NOMO-1 treated with DMSO at 0.1 percent for 48 hours (cell line): ENCODE measurements around the gene DLG5.

Source experiments
- DNase-seq: peaks from one replicate; lab custom pipeline; 2025; ENCODE audit not compliant: unreplicated experiment; lab: John Stamatoyannopoulos, UW

Gene DLG5

DNA sequence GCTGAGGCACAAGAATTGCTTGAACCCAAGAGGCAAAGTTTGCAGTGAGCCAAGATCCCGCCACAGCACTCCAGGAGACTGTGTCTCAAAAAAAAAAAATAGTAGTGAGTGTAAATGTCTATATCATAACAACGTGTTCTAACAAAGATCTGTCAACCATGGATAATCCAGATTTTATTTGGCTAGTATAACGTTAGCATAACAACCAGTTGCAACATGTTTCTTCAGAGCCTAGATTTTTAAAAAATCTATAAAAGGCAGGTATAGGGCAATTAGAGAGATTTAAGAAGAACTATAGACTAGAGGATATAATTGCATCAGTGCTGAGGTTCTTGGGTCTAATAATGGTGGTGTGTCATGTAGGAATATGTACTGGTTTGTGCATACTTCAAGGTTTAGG, 30.5 kb downstream of the DLG5 start:
- no peak for DNase-seq

DNA sequence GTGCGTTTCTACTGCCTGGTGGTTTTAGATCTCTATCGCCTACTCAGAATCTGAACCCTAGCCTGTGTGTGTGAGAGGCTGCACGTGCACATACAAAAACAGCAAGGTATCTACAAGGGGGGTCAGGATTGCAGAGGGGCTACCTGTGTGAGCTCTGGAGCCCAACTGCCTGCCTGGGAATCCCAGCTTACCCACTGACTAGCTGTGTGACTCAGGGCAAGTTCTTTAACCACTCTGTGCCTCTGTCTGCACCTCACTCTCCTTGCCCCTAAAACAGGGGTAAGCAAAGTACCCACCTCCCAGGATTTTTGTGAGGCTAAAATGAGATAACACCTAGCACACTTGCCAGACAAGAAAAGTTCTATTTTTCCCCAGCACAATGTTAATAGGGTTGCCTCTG, 32.5 kb downstream of the DLG5 start:
- no peak for DNase-seq

DNA sequence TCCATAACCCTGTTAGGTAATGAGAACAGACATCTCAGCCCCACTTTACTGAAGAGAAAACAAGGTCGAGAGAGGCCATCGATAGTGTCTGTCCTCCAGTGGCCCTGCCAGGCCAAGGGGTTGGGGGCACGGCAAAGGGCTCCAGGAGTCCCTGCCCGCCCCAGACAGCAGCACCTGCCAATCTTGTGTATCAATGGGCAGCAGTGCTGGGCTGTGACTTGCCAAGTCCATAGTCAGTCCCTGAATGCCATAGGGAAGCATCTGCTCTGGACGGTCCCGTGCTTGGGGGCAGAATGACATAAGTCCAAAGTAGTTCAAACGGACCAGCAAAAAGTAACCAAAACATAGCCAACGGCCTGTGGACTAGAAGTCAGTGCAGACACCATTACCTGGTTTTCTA, 33.2 kb downstream of the DLG5 start:
- no peak for DNase-seq

DNA sequence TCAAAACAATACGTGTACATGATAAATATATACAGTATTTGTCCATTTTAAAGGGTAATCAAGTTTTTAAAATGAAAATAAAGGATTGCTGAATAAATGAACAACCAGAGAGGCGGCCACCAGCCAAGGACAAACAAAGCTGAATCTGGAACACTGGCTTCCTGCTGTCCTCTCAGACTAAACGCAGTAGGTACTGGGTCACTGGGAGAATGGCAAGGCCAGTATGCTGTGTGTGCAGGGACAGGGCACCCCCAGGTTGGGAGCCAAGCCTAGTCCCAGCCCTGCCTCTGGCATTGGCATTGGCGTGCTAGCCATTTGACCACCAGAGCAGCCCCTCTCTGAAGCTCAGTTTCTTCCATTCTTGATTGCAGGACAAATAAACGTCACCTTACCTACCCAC, 33.8 kb downstream of the DLG5 start:
- DNase-seq: no peak

DNA sequence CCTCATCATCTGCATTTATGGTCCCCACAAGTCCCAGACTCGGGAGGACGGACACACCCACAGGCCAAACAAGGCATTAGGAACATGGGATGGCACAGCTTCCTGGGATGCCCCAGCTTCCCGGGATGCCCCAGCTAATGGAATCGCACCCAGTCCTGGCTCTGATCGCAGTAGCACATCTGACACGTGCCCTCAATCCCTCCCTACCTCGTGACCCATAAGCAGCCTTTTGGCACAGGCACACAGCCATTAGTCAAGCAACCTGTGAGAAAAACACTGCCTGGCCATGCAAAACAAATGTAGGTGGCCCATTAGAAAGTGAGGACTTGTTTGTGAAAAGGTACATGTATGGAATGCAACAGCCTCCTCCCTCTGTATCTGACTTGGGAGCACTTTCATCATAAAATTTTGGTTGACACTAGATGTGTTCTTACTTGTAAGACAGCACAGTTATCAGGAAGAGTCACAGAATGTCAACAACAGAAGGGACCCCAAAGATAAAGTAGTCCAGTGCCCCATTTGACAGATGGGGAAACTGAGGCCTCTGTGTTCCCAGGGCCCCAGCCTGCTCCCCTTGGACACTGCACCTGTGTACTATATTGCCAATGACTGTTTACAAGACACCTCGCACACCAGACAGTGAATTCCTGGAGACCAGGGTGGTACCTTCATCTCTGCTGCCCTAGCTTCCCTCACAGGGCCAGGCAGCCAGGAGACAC, 34.4 kb downstream of the DLG5 start:
- DNase-seq: no peak

DNA sequence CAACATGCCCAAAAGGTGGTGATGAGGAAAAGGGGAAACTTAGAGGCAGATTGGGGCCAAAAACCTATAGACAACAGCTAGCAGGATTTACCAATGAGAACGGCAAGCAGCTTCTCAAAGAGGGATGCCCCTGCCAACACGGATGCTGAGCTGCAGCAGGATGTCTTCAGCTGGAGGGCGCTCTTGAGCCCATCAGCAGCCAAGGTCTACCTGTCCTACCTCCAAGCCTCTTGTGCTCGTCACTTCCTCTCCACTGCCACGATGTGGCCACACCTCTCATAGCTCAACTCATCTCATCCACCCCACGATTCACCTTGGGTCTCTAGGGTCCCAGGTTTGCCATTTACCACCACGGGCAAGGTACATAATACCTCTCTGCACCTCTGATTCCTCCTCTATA, 36.5 kb downstream of the DLG5 start:
- no peak for DNase-seq

DNA sequence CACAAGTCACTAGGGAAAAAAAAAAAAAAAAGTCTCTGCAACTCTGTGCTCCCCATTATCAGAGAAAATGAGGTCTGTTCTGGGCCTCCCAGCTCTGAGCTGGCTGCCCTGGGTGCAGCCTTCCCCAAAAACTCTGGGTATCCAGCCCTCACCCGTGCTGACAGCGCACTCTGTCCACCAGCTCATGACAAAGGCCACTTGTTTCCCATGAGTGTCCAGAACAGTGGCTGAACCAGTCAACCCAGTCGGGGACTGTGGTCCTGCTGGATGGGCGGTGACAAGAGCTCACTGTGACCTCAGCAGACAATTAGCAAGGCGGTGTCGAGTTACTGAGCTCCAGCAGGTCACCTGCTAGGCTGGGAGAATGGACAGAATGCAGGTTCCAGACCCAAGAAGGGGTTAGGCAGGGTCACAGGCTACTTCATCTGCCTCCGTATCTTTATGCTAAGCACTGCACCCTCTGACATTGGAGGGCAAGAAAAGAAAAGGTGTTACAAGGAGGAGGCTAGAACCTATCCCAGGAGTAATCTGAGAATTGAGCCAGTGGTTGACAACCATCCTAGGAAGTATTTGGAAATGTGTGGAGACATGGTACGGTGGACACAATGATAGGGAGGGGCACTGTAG, 37.2 kb downstream of the DLG5 start:
- no peak for DNase-seq

DNA sequence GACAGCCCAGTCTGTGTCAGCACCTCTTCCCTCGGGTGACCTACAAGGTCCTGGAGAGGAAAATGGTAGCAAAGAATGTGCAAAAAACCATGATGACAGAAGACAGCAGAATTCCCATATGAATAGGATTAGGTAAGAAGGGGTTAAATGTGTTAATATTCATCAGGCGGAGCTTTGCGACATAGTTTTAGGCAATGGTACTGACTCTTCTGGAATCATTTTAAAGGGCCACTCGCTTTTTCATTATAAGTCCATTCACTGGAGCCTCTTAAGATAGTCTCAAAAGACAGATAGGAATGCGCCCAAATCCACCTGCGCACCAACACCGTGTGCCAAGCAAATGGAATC, 38.2 kb downstream of the DLG5 start:
- DNase-seq: no peak

DNA sequence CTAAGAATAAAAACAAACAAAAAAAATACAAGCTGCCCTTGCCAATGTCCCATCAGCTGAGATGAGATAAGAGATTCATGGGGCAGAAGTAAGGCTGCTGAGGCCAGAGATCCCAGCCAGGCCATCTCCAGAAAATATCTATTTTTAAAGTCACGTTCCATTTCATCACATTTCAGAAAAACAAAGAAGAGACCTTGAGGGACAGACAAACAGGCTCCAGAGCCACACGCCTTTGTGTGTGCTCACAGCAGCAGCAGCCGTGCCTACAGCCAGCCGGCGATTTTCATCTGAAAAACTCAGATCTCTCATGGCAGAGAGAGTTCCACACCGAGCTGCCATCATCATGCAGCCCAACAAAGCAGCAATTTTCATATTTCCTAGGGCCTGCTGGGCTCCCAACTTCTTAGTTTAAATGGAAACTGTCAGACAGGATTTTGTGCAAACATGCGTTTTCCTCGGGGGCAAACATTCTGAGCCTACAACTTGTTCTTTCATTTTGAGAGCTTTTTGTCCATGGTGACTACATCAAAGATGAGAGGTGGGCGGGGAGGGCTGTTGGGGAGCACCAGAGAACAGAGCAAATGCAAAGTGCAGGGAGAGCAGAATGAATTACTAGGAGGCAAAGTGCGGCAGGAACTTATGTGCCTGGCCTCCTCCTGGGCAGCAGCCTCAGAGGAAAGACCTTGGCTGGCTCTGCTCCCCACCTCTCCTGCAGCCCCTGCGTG, 38.8 kb downstream of the DLG5 start:
- DNase-seq: no peak

DNA sequence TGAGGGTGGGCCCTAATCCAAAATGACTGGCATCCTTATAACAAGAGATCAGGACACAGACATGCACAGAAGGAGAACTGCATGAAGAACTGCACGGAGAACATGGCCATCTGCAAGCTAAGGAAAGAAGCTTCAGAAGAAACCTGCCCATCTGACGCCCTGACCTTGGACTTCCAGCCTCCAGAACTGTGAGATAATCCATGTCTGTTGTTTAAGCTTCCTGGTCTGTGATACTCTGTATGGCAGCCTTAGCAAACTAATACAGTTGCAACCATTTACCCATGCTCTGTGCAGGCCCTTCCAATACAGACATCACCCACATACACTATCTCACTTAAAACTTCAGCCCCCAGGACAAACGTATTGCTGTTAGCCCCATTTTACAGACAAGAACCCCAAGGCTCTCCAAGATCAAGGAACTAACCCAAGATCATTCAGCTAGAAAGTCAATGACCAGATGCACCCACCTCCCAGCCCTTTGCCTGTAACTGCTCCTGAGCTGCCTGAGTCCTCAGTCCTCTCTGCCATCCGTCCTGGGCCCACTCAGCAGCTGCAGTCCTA, 39.7 kb downstream of the DLG5 start:
- DNase-seq: no peak

DNA sequence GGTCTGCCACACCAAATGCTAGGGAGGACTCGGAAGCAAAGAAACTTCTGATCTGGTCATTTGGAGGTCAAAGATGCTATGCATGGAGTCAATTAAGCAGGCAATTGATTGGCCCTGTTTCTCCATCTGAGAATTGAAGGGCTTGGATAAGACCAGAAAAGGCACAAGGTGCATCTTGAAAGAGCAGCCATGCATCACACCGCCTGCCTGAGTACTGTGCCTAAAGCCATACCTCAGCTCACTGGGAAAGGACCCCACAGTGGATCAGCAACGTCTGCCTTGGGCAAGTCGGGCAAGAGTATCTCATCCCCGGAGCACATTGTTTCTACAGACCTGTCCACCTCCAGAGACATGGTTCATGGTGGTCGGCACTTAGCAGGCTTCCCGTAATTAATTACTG, 42.4 kb downstream of the DLG5 start:
- DNase-seq: no peak

DNA sequence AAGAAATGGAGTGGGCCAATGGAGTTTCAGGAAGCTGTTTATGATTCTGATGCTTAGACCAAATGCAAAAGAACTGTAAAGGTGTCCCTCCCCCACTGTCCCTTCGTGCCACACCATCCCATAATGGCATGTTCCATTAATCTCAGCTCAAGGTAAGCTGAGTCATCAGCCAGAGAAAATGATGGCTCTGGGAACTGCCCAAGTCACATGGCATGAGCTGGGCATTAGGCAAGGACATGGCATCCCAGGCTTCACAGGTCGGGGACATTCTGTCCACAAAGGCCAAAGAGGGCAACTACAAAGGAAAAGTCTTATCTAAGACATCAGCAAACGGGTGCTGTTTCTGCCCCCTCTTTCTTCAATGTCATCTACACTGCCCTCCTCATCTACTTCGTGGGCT, 44.9 kb downstream of the DLG5 start:
- DNase-seq: no peak

DNA sequence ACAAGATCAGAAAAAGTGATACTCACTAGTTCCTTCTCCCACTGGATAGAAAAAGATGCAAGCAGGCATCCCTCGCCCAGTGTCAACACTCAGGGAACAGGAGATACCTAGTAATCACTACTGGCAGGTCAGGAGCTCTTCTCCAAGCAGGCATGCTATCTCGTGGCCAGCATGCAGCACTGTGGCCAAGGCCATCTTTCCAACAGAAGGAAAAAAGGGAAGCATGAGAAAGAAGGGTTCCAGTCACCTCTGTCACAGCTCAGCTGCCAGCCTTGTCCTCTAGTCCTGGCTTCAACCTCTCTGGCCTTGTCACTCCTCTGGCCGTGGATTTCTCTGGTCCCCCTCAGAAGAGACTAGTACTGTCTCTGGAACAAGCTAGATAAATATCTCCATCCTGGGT, 45.3 kb downstream of the DLG5 start:
- no peak for DNase-seq

DNA sequence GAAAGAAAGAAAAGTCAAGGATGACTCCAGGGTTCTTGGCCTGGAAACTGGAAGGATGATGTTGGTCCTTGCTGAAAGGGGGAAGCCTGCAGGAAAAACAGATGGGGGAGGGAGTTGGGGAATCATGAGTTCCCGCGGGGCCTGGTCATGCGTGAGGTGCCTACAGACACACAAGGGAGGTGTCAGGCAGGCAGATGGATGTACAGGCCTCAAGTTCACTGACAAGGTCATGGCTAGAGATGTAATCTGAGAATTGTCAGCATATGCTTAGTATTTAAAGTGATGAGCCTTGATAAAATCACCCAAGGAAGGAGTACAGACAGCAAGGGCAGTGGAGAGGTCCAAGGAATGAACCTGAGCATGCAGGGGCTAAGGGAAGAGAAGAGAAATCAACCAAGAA, 46.8 kb downstream of the DLG5 start:
- no peak for DNase-seq

DNA sequence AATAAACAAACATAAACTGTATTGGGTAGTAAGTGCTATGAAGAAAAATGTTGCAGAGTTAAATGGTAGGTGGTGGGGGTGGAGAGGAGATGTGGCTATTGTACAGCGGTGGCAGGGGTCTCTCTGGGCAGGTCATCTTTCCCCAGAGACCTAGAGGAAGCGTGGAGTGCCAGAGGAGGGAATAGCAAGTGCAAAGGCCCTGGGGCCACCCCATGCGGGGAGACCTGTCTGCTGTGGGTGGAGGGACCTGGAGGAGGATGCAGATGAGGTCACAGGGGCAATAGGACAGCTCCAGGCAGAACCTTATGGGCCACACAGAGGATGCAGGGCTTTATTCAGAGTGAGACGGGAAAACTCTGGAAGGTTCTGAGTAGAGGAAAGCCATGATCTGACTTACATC, 47.5 kb downstream of the DLG5 start:
- DNase-seq: no peak

DNA sequence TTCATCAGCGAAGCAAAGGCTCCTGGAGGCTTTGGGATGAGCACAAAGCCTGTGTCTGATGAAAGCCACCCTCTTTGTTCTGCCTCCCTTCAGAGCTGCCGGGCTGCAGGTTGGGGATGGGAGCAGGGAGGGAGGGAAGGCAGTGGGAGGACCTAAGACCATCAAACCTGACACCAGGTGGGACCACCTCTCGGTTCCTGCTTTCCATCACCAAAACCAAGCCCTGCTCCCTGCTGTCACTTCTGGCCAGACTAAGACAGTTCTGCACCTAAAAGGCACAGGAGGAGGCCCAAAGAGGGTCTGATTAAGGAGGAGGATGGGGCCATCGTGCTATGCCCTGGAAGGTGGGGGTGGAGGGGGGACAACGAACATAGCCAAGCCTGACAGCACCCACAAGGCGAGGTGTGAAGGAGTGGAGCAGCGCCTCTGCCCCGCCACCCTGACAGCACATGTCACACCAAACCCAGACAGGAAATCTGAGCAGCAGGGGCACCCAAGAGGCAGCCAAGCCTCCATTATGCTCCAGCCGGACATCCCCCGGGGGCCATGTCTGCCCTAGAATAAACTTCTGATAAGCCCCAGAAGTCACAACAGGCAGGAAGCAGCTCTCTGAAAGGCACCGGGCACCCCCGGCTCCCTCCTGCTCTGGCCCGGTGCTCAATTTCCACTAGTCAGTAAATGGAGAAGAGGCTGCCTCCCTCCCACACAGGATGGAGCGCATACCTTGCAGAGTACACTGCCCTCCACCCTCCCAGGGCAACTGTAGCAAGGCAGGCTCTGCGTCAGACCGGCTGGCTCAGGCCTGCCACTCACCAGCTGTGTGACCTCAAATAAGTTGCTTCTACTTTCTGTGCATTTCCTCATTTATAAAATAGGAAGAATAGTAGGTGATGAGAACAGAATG, 48.9 kb downstream of the DLG5 start:
- peak; percentile 59 for DNase-seq

DNA sequence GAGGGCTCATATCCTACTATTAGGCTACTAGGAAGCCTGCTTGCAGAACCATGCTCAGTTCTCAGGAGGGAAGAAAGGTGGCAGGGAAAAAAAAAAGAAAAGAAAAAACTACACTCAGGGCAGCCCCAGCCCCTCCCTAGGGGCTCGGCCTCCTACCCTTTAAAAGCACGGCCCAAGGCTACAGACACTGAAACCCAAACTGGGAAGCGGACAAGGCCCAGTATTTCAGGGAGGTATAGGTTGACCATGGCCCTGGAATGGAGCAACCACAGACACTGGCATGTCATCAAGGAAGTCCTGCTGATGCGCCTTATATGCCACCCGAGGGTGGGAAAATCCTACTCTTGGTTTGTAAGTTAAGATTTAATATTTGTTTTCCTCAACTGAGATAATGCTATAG, 50.8 kb downstream of the DLG5 start:
- DNase-seq: no peak

DNA sequence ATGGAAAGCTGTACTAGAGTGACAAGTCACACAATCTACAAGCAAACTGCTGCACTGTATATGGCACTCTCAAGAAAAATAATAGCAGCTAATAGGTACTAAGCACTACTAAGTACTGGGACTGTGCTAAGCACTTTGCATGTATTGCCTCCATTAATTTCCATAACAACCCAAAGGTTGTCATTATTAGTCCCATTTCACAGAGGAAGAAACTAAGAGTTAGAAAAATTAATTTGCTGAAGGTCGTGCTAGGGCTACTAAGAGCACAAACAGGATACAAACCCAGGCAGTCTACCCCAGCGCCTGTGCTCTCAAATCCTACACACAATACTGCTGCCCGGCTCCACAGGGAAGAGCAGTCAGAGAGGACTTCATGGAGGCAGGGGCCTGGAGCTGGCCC, 51.7 kb downstream of the DLG5 start:
- no peak for DNase-seq

DNA sequence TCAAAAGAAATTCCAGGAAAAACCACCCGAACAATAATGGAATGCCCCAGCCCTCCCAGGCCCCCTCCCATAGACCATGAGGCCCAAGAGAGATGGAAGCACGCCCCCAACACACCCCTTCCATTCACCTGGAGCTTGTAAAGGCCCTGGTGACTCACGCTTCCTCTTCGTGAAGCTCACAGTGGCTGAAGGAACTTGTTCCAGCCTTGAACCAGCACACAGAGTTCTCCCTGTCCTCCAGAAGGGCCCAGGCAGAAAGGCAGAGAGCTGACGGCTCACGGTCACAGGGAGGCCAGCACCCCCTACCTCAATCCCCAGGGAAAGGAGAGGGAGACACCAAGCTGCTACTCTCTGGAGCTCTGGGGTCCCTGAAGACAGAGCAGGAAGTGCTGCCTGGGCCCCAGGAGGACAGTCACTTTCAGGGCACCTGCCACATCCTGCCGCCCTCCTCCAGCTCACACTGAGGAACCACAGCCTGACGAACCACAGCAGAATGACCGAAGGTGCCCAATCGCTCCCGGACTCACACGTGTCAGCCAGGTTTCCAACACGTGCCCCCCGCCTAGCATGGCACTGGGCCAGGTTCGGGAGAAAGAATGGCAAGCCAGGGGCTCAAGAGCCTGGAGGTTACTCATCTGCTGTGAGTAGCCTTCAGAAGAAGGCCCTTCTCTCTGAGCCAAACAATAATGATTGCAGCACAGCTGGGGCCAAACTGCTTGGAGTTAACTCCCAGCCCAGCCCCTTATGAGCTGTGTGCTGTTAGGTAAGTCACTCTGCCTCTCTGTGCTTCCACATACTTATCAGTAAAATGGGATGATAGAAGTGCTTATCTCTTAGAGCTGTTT, 52.8 kb downstream of the DLG5 start:
- peak; percentile 64 for DNase-seq

DNA sequence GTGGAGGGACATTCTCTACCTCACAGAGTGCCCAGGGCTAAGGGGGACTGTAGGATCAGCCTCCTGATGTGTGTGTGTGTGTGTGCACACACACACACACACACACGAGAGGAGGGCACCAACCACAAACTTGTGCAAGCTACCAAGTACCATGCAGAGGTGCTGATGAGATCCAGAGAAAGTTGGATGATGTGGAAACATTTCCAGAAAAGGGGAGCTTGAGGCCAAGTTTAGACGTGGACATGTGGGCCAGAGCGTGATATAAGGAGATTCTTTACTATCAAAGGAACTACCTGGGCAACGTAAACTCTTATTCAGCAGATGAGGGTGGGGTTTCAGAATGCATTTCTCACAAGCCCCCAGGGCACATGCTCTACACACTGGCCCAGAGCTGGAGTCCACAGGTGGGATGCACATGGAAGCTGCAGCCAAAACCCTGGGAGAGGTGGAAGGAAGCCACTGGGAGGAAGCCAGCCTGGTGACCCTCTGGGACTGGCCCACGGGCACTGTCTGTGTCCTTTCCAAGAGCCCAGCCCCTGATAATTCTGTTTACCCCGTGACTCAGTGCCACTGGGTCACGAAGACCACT, 53.5 kb downstream of the DLG5 start:
- DNase-seq: no peak
